Sigmoid colon (tissue), 7 donors: Measurements from ENCODE around the gene ZNF880. TPM values are rescaled to one million over a fixed set of nuclear protein-coding genes. Genes with fewer than 3 reads are reported as not detected.

Experiments
- polyA plus RNA-seq, 3 donors: library from polyadenylated mRNA; stranded (reverse); fragments of 200-250 nt; gene quantifications; one replicate each; pipeline ENCODE4 v1.2.3, GENCODE V29; 2013
- small RNA-seq, 3 donors: library from RNA; depleted of rRNA; stranded (forward); fragments of <200 nt; gene quantifications; one replicate each; pipeline ENCODE3, GENCODE V24; 2016
- total RNA-seq, 4 donors: library from RNA; depleted of rRNA; stranded (reverse); fragments of >200 nt; gene quantifications; one replicate each; pipeline ENCODE4 v1.1.0, GENCODE V29; 2016
- donor health status: healthy with polysubstance abuse.
- donor health status: Bipolar disorder and iron deficiency.
- donor health status: healthy.

Gene ZNF880
- total and polyA plus RNA-seq, 7 donors = 6.0 to 24.8 (median 21.6) TPM

Small RNA genes lying within 50 kb of the gene (small RNA-seq; reads per million reads assigned to genes)
- gene AC010332.1 = 0 reads per million in 3 donors

Other genes with a start within 250 kb of the ZNF880 start
- gene ZNF616, start 230.0 kb upstream of the ZNF880 start, total RNA-seq = 1 to 10 TPM; 4.3 to 7.2 (median 5.4) TPM
- 1 to 10 TPM; 1.4 to 3.7 (median 1.8) TPM for gene ZNF616, start 230.0 kb upstream of the ZNF880 start, polyA plus RNA-seq
- gene ZNF836, start 198.3 kb upstream of the ZNF880 start, total RNA-seq = 10 to 100 TPM in 2 of 4 donors, 1 to 10 TPM in 2; 9.1 to 12.3 (median 9.9) TPM
- 1 to 10 TPM; 2.4 to 5.1 (median 2.5) TPM for gene ZNF836, start 198.3 kb upstream of the ZNF880 start, polyA plus RNA-seq
- 100 to 1,000 TPM; 127 to 163 (median 137) TPM for gene PPP2R1A, start 179.9 kb upstream of the ZNF880 start, total RNA-seq
- 100 to 1,000 TPM; 108 to 139 (median 126) TPM for gene PPP2R1A, start 179.9 kb upstream of the ZNF880 start, polyA plus RNA-seq
- 10 to 100 TPM in 2 of 4 donors, 1 to 10 TPM in 2; 5.5 to 11.0 (median 9.9) TPM for gene ZNF766, start 100.3 kb upstream of the ZNF880 start, total RNA-seq
- gene ZNF766, start 100.3 kb upstream of the ZNF880 start, polyA plus RNA-seq = 1 to 10 TPM; 2.8 to 5.7 (median 3.0) TPM
- 10 to 100 TPM in 1 of 4 donors, 1 to 10 TPM in 3; 7.5 to 11.2 (median 8.1) TPM for gene ZNF480, start 72.8 kb upstream of the ZNF880 start, total RNA-seq
- 1 to 10 TPM; 3.5 to 6.0 (median 4.2) TPM for gene ZNF480, start 72.8 kb upstream of the ZNF880 start, polyA plus RNA-seq
- gene ZNF610, start 33.7 kb upstream of the ZNF880 start, total RNA-seq = 1 to 10 TPM; 2.0 to 3.2 (median 2.5) TPM
- gene ZNF610, start 33.7 kb upstream of the ZNF880 start, polyA plus RNA-seq = 1 to 10 TPM in 1 of 3 donors, under 1 TPM in 1, not detected in 1; 0.90 to 1.8 TPM
- 10 to 100 TPM; 15.5 to 27.4 (median 20.2) TPM for gene ZNF528, start 27.9 kb downstream of the ZNF880 start, total RNA-seq
- gene ZNF528, start 27.9 kb downstream of the ZNF880 start, polyA plus RNA-seq = 10 to 100 TPM in 1 of 3 donors, 1 to 10 TPM in 2; 1.8 to 10.5 (median 9.6) TPM
- under 1 TPM in 2 of 4 donors, not detected in 2; 0.36 to 0.49 TPM for gene ZNF534, start 59.2 kb downstream of the ZNF880 start, total RNA-seq
- gene ZNF534, start 59.2 kb downstream of the ZNF880 start, polyA plus RNA-seq = under 1 TPM in 1 of 3 donors, not detected in 2; 0.09 TPM
- gene ZNF578, start 83.6 kb downstream of the ZNF880 start, total RNA-seq = 1 to 10 TPM; 1.2 to 2.5 (median 2.4) TPM
- 1 to 10 TPM in 1 of 3 donors, not detected in 2; 1.1 TPM for gene ZNF578, start 83.6 kb downstream of the ZNF880 start, polyA plus RNA-seq
- gene ZNF808, start 157.7 kb downstream of the ZNF880 start, total RNA-seq = 10 to 100 TPM; 13.0 to 26.6 (median 18.7) TPM
- gene ZNF808, start 157.7 kb downstream of the ZNF880 start, polyA plus RNA-seq = 1 to 10 TPM; 1.8 to 7.5 (median 3.5) TPM
- 10 to 100 TPM; 12.4 to 22.4 (median 14.8) TPM for gene ZNF701, start 200.4 kb downstream of the ZNF880 start, total RNA-seq
- gene ZNF701, start 200.4 kb downstream of the ZNF880 start, polyA plus RNA-seq = 10 to 100 TPM in 1 of 3 donors, 1 to 10 TPM in 2; 4.8 to 11.9 (median 5.5) TPM